HCT116 (cell line): ENCODE measurements around the gene ZNRF4.

Source experiments
- CBX3 ChIP-seq: IDR thresholded peaks from 2 replicates; pipeline ENCODE4 v1.6.1; 2012; ENCODE audit warnings: low read depth
- EGR1 ChIP-seq: IDR thresholded peaks from 2 replicates; pipeline ENCODE4 v1.6.1; 2012; ENCODE audit warnings: low read depth
- ELF1 ChIP-seq: IDR thresholded peaks from 2 replicates; pipeline ENCODE4 v1.6.1; 2012; ENCODE audit warnings: low read depth, borderline replicate concordance
- EZH2 ChIP-seq: fragments of 200-600 bp; sonication (generic); IDR thresholded peaks from 2 replicates; pipeline ENCODE4 v1.6.1; 2017; ENCODE audit warnings: antibody characterized with exemption, mixed run types
- EZH2phosphoT487 ChIP-seq: fragments of 200-600 bp; IDR thresholded peaks from 2 replicates; pipeline ENCODE4 v1.6.1; 2018; ENCODE audit warnings: antibody characterized with exemption, borderline replicate concordance
- POLR2A ChIP-seq: IDR thresholded peaks from 2 replicates; pipeline ENCODE4 v1.7.0; 2011; ENCODE audit warnings: borderline replicate concordance; ENCODE audit not compliant: insufficient read depth, insufficient read length; ENCODE audit errors: extremely low read depth
- POLR2AphosphoS5 ChIP-seq: IDR thresholded peaks from 2 replicates; pipeline ENCODE4 v1.6.1; 2011; ENCODE audit warnings: mild to moderate bottlenecking, low read depth, low read length, moderate library complexity
- RAD21 ChIP-seq: IDR thresholded peaks from 2 replicates; pipeline ENCODE4 v1.6.1; 2012; ENCODE audit warnings: low read depth, mild to moderate bottlenecking
- SP1 ChIP-seq: IDR thresholded peaks from 2 replicates; pipeline ENCODE4 v1.6.1; 2012; ENCODE audit warnings: low read depth
- SRF ChIP-seq: IDR thresholded peaks from 2 replicates; pipeline ENCODE4 v1.6.1; 2012; ENCODE audit warnings: low read depth
- TCF7L2 ChIP-seq: IDR thresholded peaks from 2 replicates; pipeline ENCODE4 v1.7.0; 2011; ENCODE audit warnings: borderline replicate concordance, inconsistent platforms; ENCODE audit not compliant: insufficient read depth, insufficient read length; ENCODE audit errors: extremely low read depth
- TF ChIP-seq, protein P1 (sequence below), 3 experiments: fragments of 200-600 bp in 1 of 3; sonication (generic) in 1 of 3; IDR thresholded peaks in 2 of 3; conservative IDR thresholded peaks in 1 of 3; 2 replicates each; pipeline ENCODE4 v1.5.1; 2012 to 2017; ENCODE audit warnings: low read depth in 2 of 3, low read length in 2 of 3, antibody characterized with exemption in 1 of 3, borderline replicate concordance in 1 of 3, control low read depth in 1 of 3, mild to moderate bottlenecking in 1 of 3, mixed read lengths in 1 of 3, mixed run types in 1 of 3, moderate library complexity in 1 of 3; ENCODE audit not compliant: insufficient read depth in 1 of 3
- TF ChIP-seq, protein P2 (sequence below): IDR thresholded peaks from 2 replicates; pipeline ENCODE4 v1.6.1; 2012; ENCODE audit warnings: low read depth
- TF ChIP-seq, protein P3 (sequence below): IDR thresholded peaks from 2 replicates; pipeline ENCODE4 v1.6.1; 2012

DNA sequence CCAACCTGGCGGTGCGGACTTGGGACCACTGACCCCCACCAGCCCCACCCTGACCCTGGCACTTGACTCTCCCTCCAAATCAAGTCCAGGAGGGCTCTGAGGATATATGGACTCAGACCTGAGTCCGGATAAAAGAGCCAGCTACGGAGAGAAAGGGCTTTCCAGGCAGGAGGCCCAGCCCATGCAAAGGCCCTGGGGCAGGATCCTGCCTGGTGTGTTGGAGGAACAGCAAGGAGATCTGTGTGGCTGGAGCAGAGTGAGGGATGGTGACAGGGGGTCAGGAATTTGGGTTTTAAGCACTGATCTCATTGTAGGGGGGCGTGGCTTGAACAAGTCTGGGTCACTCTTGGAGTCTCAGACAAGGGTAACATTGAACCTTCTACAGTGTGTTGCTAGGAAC is 474 bp upstream of the ZNRF4 start:
- TF ChIP-seq, protein P1, sequence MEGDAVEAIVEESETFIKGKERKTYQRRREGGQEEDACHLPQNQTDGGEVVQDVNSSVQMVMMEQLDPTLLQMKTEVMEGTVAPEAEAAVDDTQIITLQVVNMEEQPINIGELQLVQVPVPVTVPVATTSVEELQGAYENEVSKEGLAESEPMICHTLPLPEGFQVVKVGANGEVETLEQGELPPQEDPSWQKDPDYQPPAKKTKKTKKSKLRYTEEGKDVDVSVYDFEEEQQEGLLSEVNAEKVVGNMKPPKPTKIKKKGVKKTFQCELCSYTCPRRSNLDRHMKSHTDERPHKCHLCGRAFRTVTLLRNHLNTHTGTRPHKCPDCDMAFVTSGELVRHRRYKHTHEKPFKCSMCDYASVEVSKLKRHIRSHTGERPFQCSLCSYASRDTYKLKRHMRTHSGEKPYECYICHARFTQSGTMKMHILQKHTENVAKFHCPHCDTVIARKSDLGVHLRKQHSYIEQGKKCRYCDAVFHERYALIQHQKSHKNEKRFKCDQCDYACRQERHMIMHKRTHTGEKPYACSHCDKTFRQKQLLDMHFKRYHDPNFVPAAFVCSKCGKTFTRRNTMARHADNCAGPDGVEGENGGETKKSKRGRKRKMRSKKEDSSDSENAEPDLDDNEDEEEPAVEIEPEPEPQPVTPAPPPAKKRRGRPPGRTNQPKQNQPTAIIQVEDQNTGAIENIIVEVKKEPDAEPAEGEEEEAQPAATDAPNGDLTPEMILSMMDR (IDR thresholded peaks at IDR 0.05 in 2 of 3, conservative IDR thresholded peaks at IDR 0.05 in 1 of 3; ENCODE audit: borderline replicate concordance in 1 of 3, insufficient read depth in 1 of 3, low read depth in 2 of 3, low read length in 2 of 3): no peak
- TF ChIP-seq ELF1 (no peak), POLR2A (no peak), SP1 (no peak), EZH2phosphoT487 (no peak), RAD21 (no peak), TCF7L2 (no peak), EZH2 (no peak), CBX3 (no peak), SRF (no peak), EGR1 (no peak), POLR2AphosphoS5 (no peak)
- TF ChIP-seq, protein P2, sequence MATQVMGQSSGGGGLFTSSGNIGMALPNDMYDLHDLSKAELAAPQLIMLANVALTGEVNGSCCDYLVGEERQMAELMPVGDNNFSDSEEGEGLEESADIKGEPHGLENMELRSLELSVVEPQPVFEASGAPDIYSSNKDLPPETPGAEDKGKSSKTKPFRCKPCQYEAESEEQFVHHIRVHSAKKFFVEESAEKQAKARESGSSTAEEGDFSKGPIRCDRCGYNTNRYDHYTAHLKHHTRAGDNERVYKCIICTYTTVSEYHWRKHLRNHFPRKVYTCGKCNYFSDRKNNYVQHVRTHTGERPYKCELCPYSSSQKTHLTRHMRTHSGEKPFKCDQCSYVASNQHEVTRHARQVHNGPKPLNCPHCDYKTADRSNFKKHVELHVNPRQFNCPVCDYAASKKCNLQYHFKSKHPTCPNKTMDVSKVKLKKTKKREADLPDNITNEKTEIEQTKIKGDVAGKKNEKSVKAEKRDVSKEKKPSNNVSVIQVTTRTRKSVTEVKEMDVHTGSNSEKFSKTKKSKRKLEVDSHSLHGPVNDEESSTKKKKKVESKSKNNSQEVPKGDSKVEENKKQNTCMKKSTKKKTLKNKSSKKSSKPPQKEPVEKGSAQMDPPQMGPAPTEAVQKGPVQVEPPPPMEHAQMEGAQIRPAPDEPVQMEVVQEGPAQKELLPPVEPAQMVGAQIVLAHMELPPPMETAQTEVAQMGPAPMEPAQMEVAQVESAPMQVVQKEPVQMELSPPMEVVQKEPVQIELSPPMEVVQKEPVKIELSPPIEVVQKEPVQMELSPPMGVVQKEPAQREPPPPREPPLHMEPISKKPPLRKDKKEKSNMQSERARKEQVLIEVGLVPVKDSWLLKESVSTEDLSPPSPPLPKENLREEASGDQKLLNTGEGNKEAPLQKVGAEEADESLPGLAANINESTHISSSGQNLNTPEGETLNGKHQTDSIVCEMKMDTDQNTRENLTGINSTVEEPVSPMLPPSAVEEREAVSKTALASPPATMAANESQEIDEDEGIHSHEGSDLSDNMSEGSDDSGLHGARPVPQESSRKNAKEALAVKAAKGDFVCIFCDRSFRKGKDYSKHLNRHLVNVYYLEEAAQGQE: no peak
- TF ChIP-seq, protein P3, sequence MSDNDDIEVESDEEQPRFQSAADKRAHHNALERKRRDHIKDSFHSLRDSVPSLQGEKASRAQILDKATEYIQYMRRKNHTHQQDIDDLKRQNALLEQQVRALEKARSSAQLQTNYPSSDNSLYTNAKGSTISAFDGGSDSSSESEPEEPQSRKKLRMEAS: no peak
